ENCODE measurements around the gene IMP4. TPM values are rescaled to one million over a fixed set of nuclear protein-coding genes. Genes with fewer than 3 reads are reported as not detected.

IMP4 gene
- total and polyA plus RNA-seq, 2 of the 13 experiments (the other 11 are each of a cell fraction or from before 2014, with no cell fraction given) = 142 to 158 TPM

GRCh38 chr2:130327703-130328527 lies 14.8 kb upstream of the IMP4 start (continued):
- TF ChIP-seq RBFOX2 (IDR thresholded peaks at IDR 0.05; ENCODE audit: low read depth, low read length) (no peak), ZGPAT (CRISPR knock-in tag; IDR thresholded peaks at IDR 0.05) (no peak; the same call in 1 of the 2 replicates), HNRNPL (IDR thresholded peaks at IDR 0.05; ENCODE audit: low read depth, low read length) (no peak), ZNF674 (CRISPR knock-in tag; IDR thresholded peaks at IDR 0.05; ENCODE audit: low read depth) (no peak), KDM2A (CRISPR knock-in tag; IDR thresholded peaks at IDR 0.05; ENCODE audit: borderline replicate concordance, low read depth) (0 out of 2 replicates have a peak, but pooled peaks have one; percentile 18), ISX (CRISPR knock-in tag; conservative IDR thresholded peaks at IDR 0.05) (no peak), KAT2B (IDR thresholded peaks at IDR 0.05; ENCODE audit: borderline replicate concordance, low read depth, low read length) (no peak), ZFAT (CRISPR knock-in tag; conservative IDR thresholded peaks at IDR 0.05) (no peak), HNRNPK (IDR thresholded peaks at IDR 0.05; ENCODE audit: low read depth, low read length, poor library complexity, severe bottlenecking) (no peak), POGK (CRISPR knock-in tag; conservative IDR thresholded peaks at IDR 0.05) (peak; percentile 51; the same call in 1 of the 2 replicates), ZNF468 (CRISPR knock-in tag; IDR thresholded peaks at IDR 0.05) (no peak), DPF2 (CRISPR knock-in tag; IDR thresholded peaks at IDR 0.05; ENCODE audit: borderline replicate concordance, low read depth) (no peak), NFIB (CRISPR knock-in tag; IDR thresholded peaks at IDR 0.05; ENCODE audit: borderline replicate concordance) (no peak), ZBTB10 (CRISPR knock-in tag; IDR thresholded peaks at IDR 0.05; ENCODE audit: borderline replicate concordance) (no peak), FOXP1 (IDR thresholded peaks at IDR 0.05) (no peak), FOXP1 (CRISPR knock-in tag; IDR thresholded peaks at IDR 0.05) (no peak), IKZF4 (CRISPR knock-in tag; IDR thresholded peaks at IDR 0.05; ENCODE audit: borderline replicate concordance, low read depth, not compliant biosample characterization) (no peak), ARID2 (CRISPR knock-in tag; IDR thresholded peaks at IDR 0.05; ENCODE audit: borderline replicate concordance) (no peak), NR2F1 (CRISPR knock-in tag; IDR thresholded peaks at IDR 0.05) (no peak), CTCF (CRISPR knock-in tag; IDR thresholded peaks at IDR 0.05) (peak; percentile 53), SAP130 (CRISPR knock-in tag; IDR thresholded peaks at IDR 0.05; ENCODE audit: low read depth) (0 out of 2 replicates have a peak, but pooled peaks have one; percentile 11)
